Stimulated activated CD8-positive, alpha-beta memory T cell treated with anti-CD3 and anti-CD28 coated beads, Interleukin-15, amount 100 ng/mL, for 1 hour (primary cell): ENCODE results near the gene NTSR2.
A peak's percentile ranks its signal among the peaks of the same experiment; 100 is the strongest.

ENCODE experiments used
- DNase-seq: peaks from one replicate; pipeline ENCODE4 v3.0.0-alpha.2; 2020; ENCODE audit warnings: low read depth

NTSR2 gene

GRCh38 chr2:11699686-11700670, 30.0 kb upstream of the NTSR2 start:
- DNase-seq, result no peak

- no peak for DNase-seq
Observed at GRCh38 chr2:11698009-11698922, 28.3 kb upstream of the NTSR2 start.

DNA sequence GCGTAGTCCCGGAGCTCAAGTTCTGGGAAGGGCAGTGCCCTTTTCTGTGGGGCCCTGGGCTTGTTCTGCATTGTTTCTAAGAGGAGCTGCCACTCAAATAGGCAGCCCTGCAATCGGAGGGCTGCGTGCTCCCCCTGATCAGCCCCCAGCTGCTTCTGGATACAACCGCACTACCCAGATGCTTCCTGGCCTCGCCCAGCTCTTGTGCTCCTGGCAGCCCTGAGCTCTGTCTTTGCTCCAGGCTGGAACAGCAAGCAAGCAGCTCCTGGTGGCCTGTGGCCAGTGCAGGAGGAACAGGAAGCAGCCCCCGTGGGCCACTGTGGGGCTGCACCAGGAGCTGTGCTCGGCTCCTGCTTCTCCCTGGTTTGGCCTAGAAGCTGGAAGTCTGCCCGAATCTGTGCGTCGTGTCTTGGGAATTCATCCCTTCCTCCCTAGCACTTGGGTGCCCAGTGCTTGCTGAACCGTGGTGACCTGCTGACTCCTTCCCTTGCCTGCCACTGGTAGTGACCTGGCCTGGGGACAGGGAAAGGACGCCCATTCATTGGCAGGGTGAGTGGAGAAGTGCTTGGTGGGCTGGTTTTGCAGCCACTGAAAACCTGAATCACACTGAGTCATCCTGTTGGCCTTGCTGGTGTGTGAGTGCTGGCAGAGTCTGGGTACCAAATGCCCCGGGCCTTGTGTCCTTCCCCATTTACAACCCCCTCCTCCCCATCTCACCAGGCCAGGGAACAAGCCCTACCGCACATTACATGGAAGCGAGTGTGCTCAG, 27.3 kb upstream of the NTSR2 start:
- no peak for DNase-seq

DNA sequence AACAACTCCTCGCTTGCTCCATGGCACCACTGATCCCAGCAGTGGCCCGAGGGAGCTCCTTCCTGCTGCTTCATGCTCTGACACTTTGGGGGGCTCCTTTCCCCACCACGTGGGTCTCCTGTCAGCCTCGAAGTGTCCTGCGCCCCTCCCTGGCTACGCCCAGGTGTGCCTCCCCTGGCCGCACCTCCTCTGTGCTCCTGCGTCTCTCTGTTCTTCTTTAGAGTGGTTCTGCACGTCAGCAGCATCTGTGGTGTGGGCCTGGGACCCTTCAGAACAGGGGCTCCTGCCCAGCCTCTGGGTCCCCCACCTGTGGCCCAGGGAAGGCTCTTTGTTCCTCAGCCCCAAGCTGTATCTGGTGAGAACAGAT, 26.7 kb upstream of the NTSR2 start:
- no peak for DNase-seq

DNA sequence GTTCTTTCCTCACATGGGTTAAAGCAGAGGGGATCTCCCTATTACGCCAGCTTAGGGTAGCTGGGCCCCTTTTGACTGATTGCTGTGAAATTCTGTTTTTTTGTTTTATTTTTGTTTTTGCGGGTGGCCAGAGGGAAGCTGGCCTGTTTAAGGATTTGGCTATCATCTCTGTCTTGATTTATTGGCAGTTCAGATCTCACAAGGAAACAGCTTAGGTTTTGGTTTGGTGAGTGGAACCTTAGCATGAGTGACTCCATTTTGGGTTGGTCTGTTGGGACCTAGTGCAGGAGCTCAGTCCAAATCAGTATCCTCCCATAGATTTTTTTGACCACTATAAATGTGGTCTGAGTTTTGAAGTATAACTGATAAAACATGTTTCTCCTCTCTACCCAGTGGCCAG, 25.6 kb upstream of the NTSR2 start:
- DNase-seq, result no peak

GRCh38 chr2:11692966-11693521, 23.0 kb upstream of the NTSR2 start:
- DNase-seq, result peak; percentile 33

DNA sequence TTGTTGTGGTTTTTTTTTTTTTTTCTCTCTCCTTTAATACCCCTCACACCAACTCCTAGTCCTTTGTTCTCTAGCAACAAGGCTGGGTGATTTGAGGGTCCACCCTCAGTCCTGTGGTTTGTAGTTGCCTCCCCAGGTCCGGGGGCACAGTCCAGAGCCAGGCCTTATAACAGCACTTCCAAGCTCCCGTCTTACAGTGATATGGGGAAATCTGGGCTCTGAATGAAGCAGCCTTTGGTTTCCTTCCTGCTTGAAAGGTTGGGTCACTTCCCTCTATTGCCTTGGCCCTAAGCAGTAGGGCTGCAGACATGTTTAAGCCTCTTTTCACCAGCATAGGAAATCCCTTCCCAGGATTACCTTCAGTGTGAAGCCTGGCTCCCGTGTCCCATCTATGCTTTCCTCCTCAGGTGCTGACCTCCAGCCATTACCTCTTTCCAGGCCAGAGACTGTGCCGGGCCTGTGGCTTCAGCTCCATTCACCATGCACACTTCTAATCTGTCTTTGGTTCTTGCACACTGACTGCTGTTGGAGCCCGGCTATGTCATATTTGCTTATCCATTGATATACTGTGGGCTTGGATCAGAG, 21.2 kb upstream of the NTSR2 start:
- DNase-seq, result no peak

- peak; percentile 75 for DNase-seq
Observed at GRCh38 chr2:11688222-11689069, 18.5 kb upstream of the NTSR2 start.

DNA sequence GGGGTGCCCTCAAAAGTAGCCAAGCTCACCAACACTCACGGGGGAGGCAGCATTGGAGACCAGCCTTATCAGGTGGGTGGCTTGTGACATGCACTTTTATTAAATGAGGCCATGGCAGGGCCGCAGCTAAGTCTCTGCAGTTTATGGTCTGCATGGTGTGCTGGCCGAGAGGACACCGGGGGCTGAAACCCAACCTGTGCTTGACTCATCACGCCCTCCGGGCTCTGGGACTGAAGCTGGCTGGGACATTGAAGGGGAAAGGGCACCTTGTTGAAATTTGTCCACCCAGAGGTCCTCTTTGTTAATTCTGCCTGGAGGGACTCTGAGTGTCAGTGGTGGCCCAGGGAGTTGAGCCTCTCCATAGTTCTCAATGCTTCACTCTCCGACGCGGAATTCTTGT, 17.7 kb upstream of the NTSR2 start:
- no peak for DNase-seq

DNA sequence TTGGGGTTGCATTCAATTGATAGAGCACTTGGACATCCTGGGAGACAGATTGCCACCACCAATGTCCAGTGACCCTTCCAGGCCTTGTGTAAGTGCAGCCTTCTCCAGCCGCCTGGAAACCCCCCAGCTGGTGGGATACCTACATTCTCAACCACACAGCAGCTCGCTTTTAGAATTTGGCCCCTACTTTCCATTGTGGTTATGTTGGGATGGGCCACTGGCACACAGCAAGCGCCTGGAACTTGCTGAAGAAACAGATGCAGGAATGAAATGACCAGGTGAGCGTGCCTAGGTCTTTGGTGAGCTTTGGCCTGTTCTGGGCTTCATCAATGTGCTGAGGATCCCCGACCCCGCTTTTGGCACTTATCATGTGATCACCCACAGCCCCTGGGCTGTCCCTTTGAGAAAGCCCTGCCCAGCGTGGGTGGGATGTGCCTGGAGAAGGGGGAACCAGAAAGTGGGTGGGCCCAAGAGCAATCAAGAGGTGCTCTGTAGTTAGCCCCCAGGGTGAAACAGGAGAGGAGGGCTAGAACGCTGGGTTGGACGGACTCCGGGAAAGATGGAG, 16.0 kb upstream of the NTSR2 start:
- DNase-seq, result no peak

DNA sequence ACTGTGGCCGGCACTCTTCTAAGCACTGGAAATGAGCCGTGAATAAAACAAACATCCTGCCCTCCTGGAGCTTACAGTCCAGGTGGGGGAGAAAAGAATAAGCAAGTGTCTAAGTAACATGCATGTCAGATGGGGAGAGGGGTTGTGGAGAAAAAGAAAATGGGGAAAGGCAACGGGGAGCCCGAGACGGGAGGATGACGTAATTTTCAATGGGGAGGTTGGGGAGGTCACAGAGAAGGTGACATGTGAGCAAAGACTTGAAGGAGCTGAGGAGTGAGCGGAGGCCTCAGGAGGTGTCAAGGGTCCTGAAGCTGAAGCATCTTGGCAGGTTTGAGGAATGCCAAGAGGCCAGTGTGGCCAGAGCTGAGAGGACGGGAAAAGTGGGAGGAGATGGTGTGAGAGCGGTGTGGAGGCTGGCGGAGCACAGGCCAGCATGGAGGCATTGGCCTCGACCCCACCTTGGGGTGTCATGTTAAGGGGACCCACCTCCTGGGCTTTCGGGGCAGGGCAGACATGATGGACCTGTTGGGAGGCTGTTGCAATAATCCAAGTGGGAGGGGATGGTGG, 15.0 kb upstream of the NTSR2 start:
- DNase-seq, result no peak

GRCh38 chr2:11683966-11684365, 14.0 kb upstream of the NTSR2 start:
- DNase-seq, result no peak

DNA sequence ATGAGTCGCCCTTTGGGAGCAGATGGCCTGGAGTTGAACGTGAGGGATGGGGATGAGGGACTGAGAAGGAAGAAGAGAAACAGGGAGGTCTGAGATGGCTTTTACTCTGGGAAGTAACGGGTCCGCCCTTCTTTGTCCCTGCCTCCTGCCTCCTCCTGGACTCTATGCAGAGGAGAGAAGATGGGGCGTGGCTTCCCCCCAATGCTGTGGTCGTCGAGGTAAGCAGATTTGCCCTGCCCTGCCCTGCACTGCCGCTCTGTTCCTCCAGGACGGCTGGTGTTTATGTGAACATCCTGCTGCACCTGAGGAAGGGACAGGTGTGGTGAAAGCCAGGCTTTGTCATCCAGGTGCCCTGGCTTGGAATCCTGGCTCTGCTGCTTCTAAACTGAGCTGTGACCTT, 13.5 kb upstream of the NTSR2 start:
- no peak for DNase-seq

- DNase-seq, result no peak
Observed at GRCh38 chr2:11682590-11682915, 12.6 kb upstream of the NTSR2 start.

- DNase-seq, result peak; percentile 11
Observed at GRCh38 chr2:11681722-11682589, 12.0 kb upstream of the NTSR2 start.

DNA sequence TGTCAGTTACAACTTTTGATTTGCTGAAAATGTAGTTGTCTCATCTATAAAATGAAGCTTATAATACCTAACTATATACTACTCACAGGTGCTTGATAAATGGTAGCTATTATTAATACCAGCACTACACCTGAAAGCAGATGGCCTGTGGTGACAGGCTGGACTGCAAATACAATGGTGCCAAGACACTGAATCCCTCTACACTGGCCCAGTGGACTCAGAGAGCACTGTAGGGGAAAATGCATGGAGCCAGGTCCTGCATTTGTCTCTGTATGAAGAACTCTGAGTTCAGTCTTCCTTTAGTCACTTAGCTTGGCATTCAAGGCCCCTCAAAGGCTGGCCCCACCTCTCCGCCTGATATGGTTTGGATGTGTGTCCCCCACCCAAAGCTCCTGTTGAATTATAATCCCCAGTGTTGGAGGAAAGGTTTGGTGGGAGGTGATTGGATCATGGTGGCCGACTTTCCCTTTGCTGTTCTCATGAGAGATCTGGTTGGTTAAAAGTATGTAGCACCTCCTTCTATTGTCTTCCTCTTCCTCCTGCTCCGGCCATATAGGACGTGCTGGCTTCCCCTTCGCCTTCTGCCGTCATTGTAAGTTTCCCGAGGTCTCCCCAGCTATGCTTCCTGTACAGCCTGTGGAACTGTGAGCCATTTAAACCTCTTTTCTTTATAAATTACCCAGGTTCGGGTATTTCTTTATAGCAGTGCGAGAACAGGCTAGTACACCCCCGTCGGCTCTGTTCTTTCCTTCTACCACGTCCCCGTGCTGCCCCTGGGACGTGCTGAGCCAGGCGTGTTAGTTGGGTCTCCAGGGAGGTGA, 11.1 kb upstream of the NTSR2 start:
- no peak for DNase-seq

GRCh38 chr2:11680182-11680900, 10.3 kb upstream of the NTSR2 start:
- DNase-seq, result no peak
